Measurements from ENCODE around the gene GTPBP4. TPM values are rescaled to one million over a fixed set of nuclear protein-coding genes. Genes with fewer than 3 reads are reported as not detected.

The GTPBP4 gene
- total and polyA plus RNA-seq, 9 of the 15 experiments (the other 6 are each of a cell fraction or from before 2014, with no cell fraction given): 79.0 to 155 (median 128) TPM

DNA sequence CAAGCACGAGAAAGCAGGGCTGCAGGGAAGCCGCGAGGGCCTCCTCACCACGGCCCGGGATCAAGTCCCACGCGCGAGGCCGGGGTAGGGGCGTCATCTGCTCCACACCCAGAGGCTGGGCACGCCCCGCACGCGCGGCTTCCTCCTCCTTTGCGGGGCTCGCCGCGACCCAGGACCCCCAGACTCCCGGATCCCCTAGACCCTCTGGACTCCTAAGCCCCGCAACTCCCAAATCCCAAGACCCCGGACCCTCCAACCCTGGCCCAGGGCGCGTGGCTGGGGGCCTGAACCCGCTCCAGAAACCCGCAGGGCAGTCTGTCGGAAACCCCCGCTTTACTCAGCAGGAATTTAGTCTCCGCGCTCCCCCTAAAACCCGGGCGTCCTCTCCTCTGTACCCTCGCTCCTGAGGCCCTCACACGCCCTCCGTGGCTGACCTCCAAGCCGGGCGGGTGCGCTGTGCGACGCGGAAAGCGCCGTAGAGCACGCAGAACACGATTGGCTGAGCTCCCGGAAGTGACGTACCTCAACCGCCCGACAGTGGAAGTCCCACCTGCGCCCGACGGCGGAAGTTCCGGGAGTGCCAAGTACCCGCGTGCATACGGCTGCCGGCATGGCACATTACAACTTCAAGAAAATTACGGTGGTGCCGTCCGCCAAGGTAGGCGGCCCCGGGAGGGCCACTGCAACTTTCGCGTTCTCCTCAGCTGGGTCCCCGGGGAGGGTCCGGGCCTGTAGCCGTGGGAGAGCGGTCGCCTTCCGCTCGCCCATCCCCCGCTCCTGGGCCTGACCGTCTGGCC, at the start of gene GTPBP4 (continued):
- TF ChIP-seq NKRF (IDR thresholded peaks at IDR 0.05; ENCODE audit: borderline replicate concordance) (peak; percentile 98), GATA2 (CRISPR knock-in tag; IDR thresholded peaks at IDR 0.05) (no peak), PHF21A (IDR thresholded peaks at IDR 0.05; ENCODE audit: borderline replicate concordance, low read depth) (no peak), DPF2 (IDR thresholded peaks at IDR 0.05) (no peak; the same call in 1 of the 2 replicates), HNRNPLL (IDR thresholded peaks at IDR 0.05; ENCODE audit: low read depth, low read length, poor library complexity, severe bottlenecking) (peak; percentile 80), STAG1 (CRISPR knock-in tag; IDR thresholded peaks at IDR 0.05; ENCODE audit: borderline replicate concordance) (no peak), POLR2A (conservative IDR thresholded peaks at IDR 0.05) (peak; percentile 92), NFIX (CRISPR knock-in tag; IDR thresholded peaks at IDR 0.05; ENCODE audit: low read depth) (no peak), ARID4B (CRISPR knock-in tag; IDR thresholded peaks at IDR 0.05) (peak; percentile 88), BCLAF1 (IDR thresholded peaks at IDR 0.05; ENCODE audit: borderline replicate concordance in 1 of 2, control insufficient read depth in 1 of 2, low read depth in 2 of 2, low read length in 1 of 2) (peak in 1 of 2 experiments; percentile 29; a peak in 1 of 4 replicates), GABPB1 (CRISPR knock-in tag; IDR thresholded peaks at IDR 0.05) (peak; percentile 97), CREB1 (IDR thresholded peaks at IDR 0.05) (peak; percentile 93), CREB1 (CRISPR knock-in tag; IDR thresholded peaks at IDR 0.05) (peak; percentile 93), IRF9 (tag; IDR thresholded peaks at IDR 0.05) (no peak)

Measured in K562 (cell line).